HG02970 (cell line): ENCODE results near the gene DCAF7.

ENCODE experiments used
- ATAC-seq: cut with Tn5 transposase; IDR thresholded peaks from one replicate; pipeline ENCODE4 v1.9.1; 2021; ENCODE audit warnings: mild to moderate bottlenecking, moderate library complexity, moderate number of reproducible peaks; ENCODE audit not compliant: unreplicated experiment, low FRiP score

DCAF7 gene

GRCh38 chr17:63543822-63544420 is 6.4 kb upstream of the DCAF7 start:
- no peak for ATAC-seq

GRCh38 chr17:63544467-63545301 is 5.6 kb upstream of the DCAF7 start:
- no peak for ATAC-seq

GRCh38 chr17:63546308-63547082 is 3.8 kb upstream of the DCAF7 start:
- ATAC-seq = no peak

- no peak for ATAC-seq
Measured at GRCh38 chr17:63547083-63547523, 3.2 kb upstream of the DCAF7 start.

GRCh38 chr17:63549289-63549945 is 860 bp upstream of the DCAF7 start:
- ATAC-seq = no peak

- peak; percentile 7 for ATAC-seq
Measured at GRCh38 chr17:63550817-63551639, 751 bp downstream of the DCAF7 start.

- ATAC-seq = no peak
Measured at GRCh38 chr17:63552211-63552610, 1.9 kb downstream of the DCAF7 start.

- no peak for ATAC-seq
Measured at GRCh38 chr17:63555500-63556156, 5.4 kb downstream of the DCAF7 start.

GRCh38 chr17:63557416-63557815 is 7.1 kb downstream of the DCAF7 start:
- ATAC-seq = no peak

GRCh38 chr17:63558441-63558840 is 8.2 kb downstream of the DCAF7 start:
- no peak for ATAC-seq

- no peak for ATAC-seq
Measured at GRCh38 chr17:63561819-63562218, 11.5 kb downstream of the DCAF7 start.

GRCh38 chr17:63563339-63563738 is 13.1 kb downstream of the DCAF7 start:
- no peak for ATAC-seq

- no peak for ATAC-seq
Measured at GRCh38 chr17:63564562-63564961, 14.3 kb downstream of the DCAF7 start.

GRCh38 chr17:63567229-63567628 is 17.0 kb downstream of the DCAF7 start:
- no peak for ATAC-seq

- no peak for ATAC-seq
Measured at GRCh38 chr17:63568563-63568962, 18.3 kb downstream of the DCAF7 start.

- ATAC-seq = no peak
Measured at GRCh38 chr17:63571632-63572310, 21.5 kb downstream of the DCAF7 start.

- ATAC-seq = no peak
Measured at GRCh38 chr17:63573634-63574033, 23.4 kb downstream of the DCAF7 start.

GRCh38 chr17:63578027-63578768 is 27.9 kb downstream of the DCAF7 start:
- no peak for ATAC-seq
